HG02870 (cell line): ENCODE measurements around the gene KLF13.

Experiments used
- ATAC-seq: cut with Tn5 transposase; IDR thresholded peaks from one replicate; pipeline ENCODE4 v1.9.1; 2021; ENCODE audit warnings: mild to moderate bottlenecking, moderate library complexity; ENCODE audit not compliant: unreplicated experiment

The KLF13 gene

GRCh38 chr15:31331389-31331788 lies 4.8 kb downstream of the KLF13 start:
- no peak for ATAC-seq

GRCh38 chr15:31332020-31332680 lies 5.5 kb downstream of the KLF13 start:
- no peak for ATAC-seq

GRCh38 chr15:31332681-31333071 lies 6.0 kb downstream of the KLF13 start:
- no peak for ATAC-seq

DNA sequence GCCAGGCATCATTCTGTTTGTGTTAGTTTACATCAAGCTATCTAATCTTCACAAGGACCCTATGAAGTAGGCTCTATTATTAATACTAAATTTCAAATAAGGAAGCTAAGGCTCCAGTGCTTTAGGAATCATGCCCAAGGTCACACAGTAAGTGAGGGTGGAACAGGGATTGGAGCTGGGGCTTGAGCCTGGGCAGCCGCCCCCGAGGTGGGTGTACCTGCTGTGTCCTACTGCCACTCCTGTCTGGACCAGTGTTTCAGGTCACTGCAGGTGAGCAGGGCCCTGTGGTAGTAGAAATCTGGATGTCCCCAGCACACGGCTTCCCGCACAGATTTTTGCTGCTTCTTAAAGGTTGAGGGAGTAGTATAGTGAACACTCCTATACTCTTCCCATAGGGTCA lies 6.5 kb downstream of the KLF13 start:
- no peak for ATAC-seq

- no peak for ATAC-seq
Measured at GRCh38 chr15:31333820-31334219, 7.2 kb downstream of the KLF13 start.

DNA sequence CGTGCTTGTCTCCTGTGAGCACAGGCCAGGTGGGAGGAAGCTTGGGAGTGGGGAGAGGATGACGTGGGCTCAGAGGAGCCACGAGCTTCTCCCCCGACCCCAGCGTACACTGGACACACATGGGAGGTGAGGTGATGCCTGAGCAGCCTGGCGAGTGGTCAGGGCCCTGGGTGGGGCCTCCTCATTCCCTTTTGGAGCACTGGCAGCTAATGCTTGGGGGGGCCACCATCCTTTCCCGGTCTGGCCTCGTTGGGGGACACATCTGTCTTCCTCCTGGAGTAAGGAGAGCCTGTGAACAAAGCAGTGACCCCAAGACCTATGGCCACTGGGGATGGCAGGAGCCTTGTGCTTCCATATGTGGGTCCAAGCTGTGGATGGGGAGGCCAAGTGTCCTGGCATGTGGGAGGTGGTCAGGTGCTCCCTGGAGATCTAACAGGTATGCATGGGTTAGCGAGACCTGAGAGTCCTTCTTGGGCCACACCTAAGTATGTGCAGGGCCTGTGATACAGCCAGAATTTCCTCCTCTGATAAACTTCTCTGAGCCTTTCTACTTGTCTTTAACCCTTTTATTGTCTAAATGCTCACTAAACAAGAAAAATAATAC lies 9.5 kb downstream of the KLF13 start:
- ATAC-seq = no peak

GRCh38 chr15:31336593-31337295 lies 10.1 kb downstream of the KLF13 start:
- no peak for ATAC-seq

GRCh38 chr15:31337352-31338031 lies 10.9 kb downstream of the KLF13 start:
- no peak for ATAC-seq

- peak; percentile 37 for ATAC-seq
Measured at GRCh38 chr15:31338318-31338878, 11.8 kb downstream of the KLF13 start.

DNA sequence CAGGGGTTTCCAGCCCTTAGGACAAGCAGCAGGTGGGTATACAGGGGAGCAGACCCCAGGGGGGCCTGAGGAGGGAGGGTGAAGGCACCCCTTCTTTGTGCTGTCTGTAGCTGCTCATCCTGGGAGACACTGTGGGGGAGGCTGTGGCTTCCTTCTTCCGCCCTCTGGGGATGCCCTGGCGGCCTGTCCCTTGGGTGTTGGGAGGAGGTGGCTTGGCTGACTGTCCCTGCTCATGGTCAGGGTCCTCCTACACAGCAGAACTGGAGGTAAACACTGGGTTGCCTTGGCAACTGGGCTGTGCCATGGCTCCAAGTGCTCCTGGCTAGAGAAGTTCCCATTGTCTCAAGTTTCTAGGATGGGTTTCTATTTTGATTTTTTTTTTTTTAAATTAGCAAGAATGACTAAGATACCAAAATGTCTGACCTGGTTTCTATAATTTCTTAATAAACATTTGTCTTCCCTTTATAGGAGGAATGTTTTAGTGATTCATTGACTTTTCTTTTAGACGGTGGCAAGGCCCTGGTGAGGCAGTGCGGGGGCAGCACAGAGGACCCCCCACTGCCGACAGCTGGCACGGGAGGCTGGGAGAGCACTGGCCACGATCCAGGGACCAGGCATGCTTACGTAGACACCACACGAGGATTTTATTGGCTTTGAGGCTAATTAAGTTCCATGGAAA lies 12.4 kb downstream of the KLF13 start:
- ATAC-seq = peak; percentile 51

DNA sequence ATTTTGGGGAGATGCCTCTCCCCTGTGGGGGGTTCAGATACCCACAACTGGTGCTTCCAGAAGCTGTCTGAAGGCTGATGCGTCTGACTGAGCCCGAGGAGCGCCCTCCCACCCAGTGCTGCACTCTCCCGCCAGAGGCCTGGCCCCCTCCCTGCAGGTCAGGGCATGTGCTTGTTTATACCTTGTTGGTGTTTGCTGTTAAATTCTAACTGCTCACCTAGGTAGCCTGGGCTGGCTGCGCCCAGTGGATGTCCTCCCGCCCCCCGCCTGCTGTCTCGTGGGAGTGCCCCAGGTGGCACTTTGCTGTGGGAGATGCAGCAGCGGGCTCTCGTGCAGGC lies 12.9 kb downstream of the KLF13 start:
- ATAC-seq = no peak

- ATAC-seq = no peak
Measured at GRCh38 chr15:31340047-31340446, 13.4 kb downstream of the KLF13 start.

DNA sequence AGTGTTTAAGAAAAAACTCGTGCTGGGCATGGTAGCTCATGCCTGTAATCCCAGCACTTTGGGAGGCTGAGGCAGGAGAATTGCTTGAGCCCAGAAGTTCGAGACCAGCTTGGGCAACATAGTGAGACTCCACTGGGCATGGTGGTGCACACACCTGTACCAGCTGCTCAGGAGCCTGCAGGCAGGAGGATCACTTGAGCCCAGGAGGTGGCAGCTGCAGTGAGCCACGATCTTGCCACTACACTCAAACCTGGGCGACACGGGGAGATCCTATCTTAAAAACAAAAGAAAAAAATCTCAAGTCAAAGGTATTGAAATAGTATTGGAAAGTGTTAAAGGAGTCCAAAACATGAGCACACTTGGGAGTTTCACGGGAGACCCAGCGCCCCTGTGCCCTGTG lies 14.0 kb downstream of the KLF13 start:
- ATAC-seq = no peak

DNA sequence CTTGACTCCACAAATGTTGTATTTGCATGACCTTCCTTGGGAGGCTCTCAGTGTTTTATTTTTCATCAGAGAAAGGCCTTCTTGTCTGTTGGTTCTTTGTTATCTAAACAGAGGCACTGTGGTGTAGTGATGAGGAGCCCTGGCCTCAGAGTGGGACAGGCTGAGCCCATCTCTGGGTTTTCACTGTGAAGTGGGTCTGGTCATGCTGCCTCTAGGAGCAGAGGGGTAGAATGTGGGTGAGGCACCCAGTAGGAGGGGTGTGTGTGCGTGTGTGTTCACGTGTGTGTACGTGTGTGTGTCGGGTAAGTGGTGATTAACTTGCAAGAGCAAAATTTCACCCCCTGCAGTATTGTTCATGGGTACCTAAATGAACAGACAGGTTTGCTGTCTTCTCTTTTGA lies 14.4 kb downstream of the KLF13 start:
- no peak for ATAC-seq

- ATAC-seq = no peak
Measured at GRCh38 chr15:31341496-31342195, 15.0 kb downstream of the KLF13 start.

DNA sequence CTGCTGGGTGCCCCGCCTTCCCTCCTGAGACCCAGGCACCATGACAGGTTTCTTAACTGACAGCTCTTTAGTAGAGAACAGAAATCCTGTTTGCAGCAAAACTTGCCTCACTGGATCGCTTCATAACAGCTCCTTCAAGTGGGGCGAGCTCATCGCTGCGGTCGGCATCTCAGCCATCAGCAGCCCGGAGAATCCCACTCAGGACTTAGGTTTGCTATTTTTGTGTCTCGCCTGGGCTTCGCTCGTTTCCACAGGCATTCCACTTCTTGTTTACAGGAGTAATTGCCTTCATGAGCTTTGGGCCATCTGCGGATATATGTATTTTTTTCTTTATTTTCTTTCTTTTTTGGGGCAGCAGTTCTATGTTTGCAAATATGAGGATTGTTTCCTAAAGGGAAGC lies 15.7 kb downstream of the KLF13 start:
- no peak for ATAC-seq

- ATAC-seq = no peak
Measured at GRCh38 chr15:31342781-31343626, 16.4 kb downstream of the KLF13 start.

GRCh38 chr15:31343831-31344230 lies 17.2 kb downstream of the KLF13 start:
- ATAC-seq = no peak

DNA sequence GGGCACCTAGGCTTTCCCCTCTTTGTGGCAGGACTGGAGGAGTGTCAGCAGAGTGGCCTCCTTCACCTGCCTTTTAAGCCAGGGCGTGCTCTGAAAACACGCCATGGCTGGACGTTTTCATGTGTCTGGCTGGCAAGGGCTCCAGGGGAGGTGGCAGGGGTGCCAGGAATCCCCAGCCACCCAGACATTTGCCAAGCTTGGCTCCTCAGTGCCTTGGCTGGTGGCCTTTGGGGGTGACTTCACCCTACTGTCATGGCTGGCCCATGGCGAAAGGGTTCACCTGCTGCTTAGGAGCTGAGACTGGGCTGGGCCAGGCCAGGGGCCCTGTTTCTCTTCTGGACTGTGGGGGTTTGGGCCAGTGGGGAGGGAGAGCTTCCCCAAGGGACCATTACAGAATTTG lies 17.6 kb downstream of the KLF13 start:
- ATAC-seq = no peak
